HG02981 (cell line): Measurements from ENCODE around the gene LRTM2.
"Not testable (repeated sequence)": the region's sequence is repeated elsewhere in the genome, so short reads cannot be mapped to it uniquely, and the experiment has no call there.

Experiments used
- ATAC-seq: cut with Tn5 transposase; IDR thresholded peaks from one replicate; pipeline ENCODE4 v1.9.1; 2021; ENCODE audit warnings: mild to moderate bottlenecking, moderate library complexity; ENCODE audit not compliant: unreplicated experiment

LRTM2 gene

GRCh38 chr12:1811281-1811947 lies 9.0 kb upstream of the LRTM2 start:
- no peak for ATAC-seq

GRCh38 chr12:1811948-1812291 lies 8.4 kb upstream of the LRTM2 start:
- ATAC-seq, result no peak

GRCh38 chr12:1812650-1813302 lies 7.6 kb upstream of the LRTM2 start:
- ATAC-seq, result no peak

GRCh38 chr12:1814266-1814665 lies 6.1 kb upstream of the LRTM2 start:
- ATAC-seq, result no peak

GRCh38 chr12:1815108-1815507 lies 5.3 kb upstream of the LRTM2 start:
- ATAC-seq, result no peak

- no peak for ATAC-seq
Observed at GRCh38 chr12:1815814-1816729, 4.3 kb upstream of the LRTM2 start.

- ATAC-seq, result no peak
Observed at GRCh38 chr12:1816730-1817348, 3.5 kb upstream of the LRTM2 start.

GRCh38 chr12:1817928-1818327 lies 2.4 kb upstream of the LRTM2 start:
- not testable (repeated sequence) for ATAC-seq

GRCh38 chr12:1819050-1819449 lies 1.3 kb upstream of the LRTM2 start:
- ATAC-seq, result no peak

GRCh38 chr12:1819571-1819970 lies 794 bp upstream of the LRTM2 start:
- no peak for ATAC-seq

GRCh38 chr12:1820896-1821291 lies 529 bp downstream of the LRTM2 start:
- ATAC-seq, result no peak

- no peak for ATAC-seq
Observed at GRCh38 chr12:1821805-1822204, 1.4 kb downstream of the LRTM2 start.

- ATAC-seq, result no peak
Observed at GRCh38 chr12:1822699-1823098, 2.3 kb downstream of the LRTM2 start.

GRCh38 chr12:1823237-1823636 lies 2.9 kb downstream of the LRTM2 start:
- no peak for ATAC-seq

- no peak for ATAC-seq
Observed at GRCh38 chr12:1825382-1826102, 5.2 kb downstream of the LRTM2 start.

GRCh38 chr12:1826401-1826800 lies 6.0 kb downstream of the LRTM2 start:
- no peak for ATAC-seq

GRCh38 chr12:1826867-1827705 lies 6.7 kb downstream of the LRTM2 start:
- no peak for ATAC-seq

GRCh38 chr12:1827826-1828805 lies 7.8 kb downstream of the LRTM2 start:
- ATAC-seq, result no peak

GRCh38 chr12:1828856-1829255 lies 8.5 kb downstream of the LRTM2 start:
- ATAC-seq, result no peak
